Suprapubic skin (tissue), 4 donors: ENCODE measurements around the gene HHAT.

Source experiments
- EP300 ChIP-seq: sonication (generic); formaldehyde crosslinking; IDR thresholded peaks from one replicate; pipeline ENCODE4 v1.6.1; 2017; ENCODE audit warnings: antibody characterized with exemption
- POLR2AphosphoS5 ChIP-seq, 3 donors: sonication (generic); formaldehyde crosslinking; IDR thresholded peaks; one replicate each; pipeline ENCODE4 v1.6.1; 2017; ENCODE audit warnings: antibody characterized with exemption in 3 of 3

DNA sequence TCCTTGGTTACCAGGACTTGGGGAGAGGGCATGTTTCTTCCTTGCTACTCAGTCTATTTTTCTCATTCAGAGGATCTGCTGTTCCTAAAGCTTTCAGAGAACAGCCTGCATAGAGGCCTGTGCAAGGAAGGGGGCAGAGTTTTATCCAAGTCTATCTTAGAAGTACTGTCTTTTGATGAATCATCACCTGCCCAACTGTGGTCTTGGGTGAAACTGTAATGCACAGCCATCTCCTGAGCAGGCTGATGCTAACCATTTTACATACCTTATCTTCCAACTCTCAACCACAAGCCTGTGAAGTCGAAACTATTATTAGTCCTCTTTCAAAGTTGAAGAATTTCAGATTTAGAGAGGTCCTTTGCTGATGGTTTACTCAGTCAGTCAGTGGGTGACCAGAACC, 368.0 kb downstream of the HHAT start:
- TF ChIP-seq POLR2AphosphoS5 (IDR thresholded peaks at IDR 0.05): no peak
- TF ChIP-seq EP300: no peak
